ENCODE results near the gene CTTNBP2.

The CTTNBP2 gene

GRCh38 chr7:117871778-117872538, 1.3 kb downstream of the CTTNBP2 start:
- no peak for DNase-seq

- no peak for DNase-seq
These were observed 1.9 kb downstream of the CTTNBP2 start for GRCh38 chr7:117871401-117871777.

- DNase-seq: no peak
These were observed 2.7 kb downstream of the CTTNBP2 start for GRCh38 chr7:117870448-117871130.

GRCh38 chr7:117869374-117869773, 3.9 kb downstream of the CTTNBP2 start:
- DNase-seq: no peak

- DNase-seq: no peak
These were observed 9.6 kb downstream of the CTTNBP2 start for GRCh38 chr7:117863618-117864017.

GRCh38 chr7:117862378-117862777, 10.9 kb downstream of the CTTNBP2 start:
- no peak for DNase-seq

- DNase-seq: no peak
These were observed 13.9 kb downstream of the CTTNBP2 start for GRCh38 chr7:117859246-117859812.

GRCh38 chr7:117858712-117859111, 14.5 kb downstream of the CTTNBP2 start:
- no peak for DNase-seq

GRCh38 chr7:117857718-117858117, 15.5 kb downstream of the CTTNBP2 start:
- DNase-seq: no peak

GRCh38 chr7:117856196-117856595, 17.0 kb downstream of the CTTNBP2 start:
- DNase-seq: no peak

- no peak for DNase-seq
These were observed 19.1 kb downstream of the CTTNBP2 start for GRCh38 chr7:117854186-117854585.

GRCh38 chr7:117848941-117849340, 24.3 kb downstream of the CTTNBP2 start:
- no peak for DNase-seq

- no peak for DNase-seq
These were observed 28.6 kb downstream of the CTTNBP2 start for GRCh38 chr7:117844678-117845077.

- no peak for DNase-seq
These were observed 31.6 kb downstream of the CTTNBP2 start for GRCh38 chr7:117841611-117842010.

GRCh38 chr7:117841011-117841410, 32.2 kb downstream of the CTTNBP2 start:
- DNase-seq: no peak

- no peak for DNase-seq
These were observed 33.7 kb downstream of the CTTNBP2 start for GRCh38 chr7:117839507-117839906.

GRCh38 chr7:117837841-117838240, 35.4 kb downstream of the CTTNBP2 start:
- DNase-seq: no peak

- DNase-seq: no peak
These were observed 38.1 kb downstream of the CTTNBP2 start for GRCh38 chr7:117835016-117835664.

- DNase-seq: no peak
These were observed 42.8 kb downstream of the CTTNBP2 start for GRCh38 chr7:117830422-117830954.

- no peak for DNase-seq
These were observed 43.7 kb downstream of the CTTNBP2 start for GRCh38 chr7:117829450-117830117.

- no peak for DNase-seq
These were observed 44.4 kb downstream of the CTTNBP2 start for GRCh38 chr7:117828825-117829224.

GRCh38 chr7:117827862-117828261, 45.4 kb downstream of the CTTNBP2 start:
- no peak for DNase-seq

GRCh38 chr7:117825132-117825531, 48.1 kb downstream of the CTTNBP2 start:
- no peak for DNase-seq
